ENCODE data around the gene CCDC85B. TPM values are rescaled to one million over a fixed set of nuclear protein-coding genes. Genes with fewer than 3 reads are reported as not detected.
A peak's percentile ranks its signal among the peaks of the same experiment; 100 is the strongest.

CCDC85B gene
- total RNA-seq, 4 donors from 2014 or later: 7.9 to 140 (median 23.1) TPM

DNA sequence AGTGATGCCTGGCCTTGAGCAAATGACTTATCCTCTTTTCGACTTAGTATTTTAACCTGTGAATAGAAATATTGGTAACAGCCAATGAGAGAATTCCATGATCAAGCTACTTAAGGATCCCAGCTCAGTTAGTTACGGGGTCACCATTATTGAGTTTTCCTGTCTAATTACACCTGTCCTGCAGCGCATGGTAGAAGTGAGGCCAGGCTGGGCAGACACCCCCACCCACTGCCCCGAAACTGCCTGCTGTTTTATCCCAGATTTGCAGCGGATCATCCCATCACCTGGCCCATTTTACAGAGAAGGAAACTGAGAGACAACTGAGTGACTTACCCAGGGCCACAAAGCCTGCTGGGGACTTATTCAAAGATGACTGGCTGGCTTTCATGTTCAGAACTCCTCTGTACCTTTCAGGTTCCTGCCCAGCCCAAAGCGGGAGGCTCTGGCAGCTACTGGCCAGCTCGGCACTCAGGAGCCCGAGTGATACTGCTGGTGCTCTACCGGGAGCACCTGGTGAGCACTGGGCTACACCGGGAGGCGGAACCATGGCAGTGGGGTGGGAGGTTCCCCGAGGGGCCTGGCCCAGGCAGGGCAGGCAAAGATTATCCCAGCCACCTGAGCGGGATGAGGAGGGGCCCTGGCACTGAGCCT lies 28.8 kb upstream of the CCDC85B start:
- in situ Hi-C loops (cut with MboI; ENCODE audit: low pct_ligation_motif_present in 1 of 4, low pct_unique_long_range_greater_than_20kb in 1 of 4, low sequenced_read_pairs in 3 of 4) (no loop called here), intact Hi-C loops (cut with DNase I; ENCODE audit: low total_unique reads) (no loop called here)
- H3K27ac ChIP-seq: peak overlapping the region; percentile 97 to 100 (median 100)
- TF ChIP-seq, protein P1, sequence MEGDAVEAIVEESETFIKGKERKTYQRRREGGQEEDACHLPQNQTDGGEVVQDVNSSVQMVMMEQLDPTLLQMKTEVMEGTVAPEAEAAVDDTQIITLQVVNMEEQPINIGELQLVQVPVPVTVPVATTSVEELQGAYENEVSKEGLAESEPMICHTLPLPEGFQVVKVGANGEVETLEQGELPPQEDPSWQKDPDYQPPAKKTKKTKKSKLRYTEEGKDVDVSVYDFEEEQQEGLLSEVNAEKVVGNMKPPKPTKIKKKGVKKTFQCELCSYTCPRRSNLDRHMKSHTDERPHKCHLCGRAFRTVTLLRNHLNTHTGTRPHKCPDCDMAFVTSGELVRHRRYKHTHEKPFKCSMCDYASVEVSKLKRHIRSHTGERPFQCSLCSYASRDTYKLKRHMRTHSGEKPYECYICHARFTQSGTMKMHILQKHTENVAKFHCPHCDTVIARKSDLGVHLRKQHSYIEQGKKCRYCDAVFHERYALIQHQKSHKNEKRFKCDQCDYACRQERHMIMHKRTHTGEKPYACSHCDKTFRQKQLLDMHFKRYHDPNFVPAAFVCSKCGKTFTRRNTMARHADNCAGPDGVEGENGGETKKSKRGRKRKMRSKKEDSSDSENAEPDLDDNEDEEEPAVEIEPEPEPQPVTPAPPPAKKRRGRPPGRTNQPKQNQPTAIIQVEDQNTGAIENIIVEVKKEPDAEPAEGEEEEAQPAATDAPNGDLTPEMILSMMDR (IDR thresholded peaks at IDR 0.05): no peak
- TF ChIP-seq POLR2A (IDR thresholded peaks at IDR 0.05) (no peak), EP300 (IDR thresholded peaks at IDR 0.05; ENCODE audit: low read depth) (no peak), POLR2AphosphoS5 (IDR thresholded peaks at IDR 0.05) (no peak)
- H3K36me3 ChIP-seq: peaks cover 0 to 24% (median 10%) of the 10 kb centered on the region in 4 donors
- H3K4me1 ChIP-seq: peaks cover 17 to 34% (median 24%) of the 10 kb centered on the region in 4 donors
- peak; percentile 6 for DNase-seq
- no peaks in the 10 kb centered on the region for H3K27me3 ChIP-seq
- WGBS, 2 donors (ENCODE audit: low coverage in 1 of 2): 60 to 75% methylated on average over 1 to 13 of the region's 13 CpGs
- no peaks in the 10 kb centered on the region for H3K9me3 ChIP-seq
- peak overlapping the region in 3 of 4 donors; percentile 84 to 97 (median 93) for H3K4me3 ChIP-seq

DNA sequence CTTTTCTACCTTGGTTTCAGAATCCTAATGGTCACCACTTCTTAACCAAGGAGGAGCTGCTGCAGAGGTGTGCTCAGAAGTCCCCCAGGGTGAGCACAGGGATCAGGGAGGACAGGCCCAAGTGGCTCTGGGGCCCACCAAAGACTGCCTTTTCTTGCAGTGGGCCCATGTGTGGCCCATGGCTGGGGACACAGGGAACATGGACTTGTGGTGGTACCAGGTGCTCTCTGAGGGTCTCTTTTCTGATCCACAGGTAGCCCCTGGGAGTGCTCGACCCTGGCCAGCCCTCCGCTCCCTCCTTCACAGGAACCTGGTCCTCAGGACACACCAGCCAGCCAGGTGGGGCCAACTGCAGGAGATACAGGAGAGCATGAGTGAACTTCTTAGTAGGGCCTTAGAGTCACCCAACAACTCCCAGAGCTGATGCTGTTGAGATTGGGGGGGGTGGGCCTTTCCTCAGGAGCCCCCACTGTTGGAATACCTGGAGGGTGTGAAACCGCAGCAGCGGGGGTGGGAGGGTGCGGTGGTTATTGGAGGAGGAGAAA lies 28.2 kb upstream of the CCDC85B start:
- WGBS, 2 donors (ENCODE audit: low coverage in 1 of 2): 80 to 83% methylated on average over 1 to 5 of the region's 5 CpGs
- in situ Hi-C loops (cut with MboI; ENCODE audit: low pct_ligation_motif_present in 1 of 4, low pct_unique_long_range_greater_than_20kb in 1 of 4, low sequenced_read_pairs in 3 of 4) (no loop called here), intact Hi-C loops (cut with DNase I; ENCODE audit: low total_unique reads) (no loop called here)
- Histone ChIP-seq H3K27ac (peak overlapping the region; percentile 97 to 100 (median 100)), H3K4me3 (no peak overlapping the region), H3K36me3 (peaks cover 0 to 24% (median 10%) of the 10 kb centered on the region in 4 donors), H3K4me1 (peaks cover 17 to 32% (median 24%) of the 10 kb centered on the region in 4 donors), H3K27me3 (no peaks in the 10 kb centered on the region), H3K9me3 (no peaks in the 10 kb centered on the region)
- DNase-seq: no peak
- TF ChIP-seq EP300 (IDR thresholded peaks at IDR 0.05; ENCODE audit: low read depth): no peak
- TF ChIP-seq, protein P1 (IDR thresholded peaks at IDR 0.05): no peak
- TF ChIP-seq POLR2AphosphoS5 (IDR thresholded peaks at IDR 0.05): no peak
- no peak for TF ChIP-seq POLR2A (IDR thresholded peaks at IDR 0.05)

DNA sequence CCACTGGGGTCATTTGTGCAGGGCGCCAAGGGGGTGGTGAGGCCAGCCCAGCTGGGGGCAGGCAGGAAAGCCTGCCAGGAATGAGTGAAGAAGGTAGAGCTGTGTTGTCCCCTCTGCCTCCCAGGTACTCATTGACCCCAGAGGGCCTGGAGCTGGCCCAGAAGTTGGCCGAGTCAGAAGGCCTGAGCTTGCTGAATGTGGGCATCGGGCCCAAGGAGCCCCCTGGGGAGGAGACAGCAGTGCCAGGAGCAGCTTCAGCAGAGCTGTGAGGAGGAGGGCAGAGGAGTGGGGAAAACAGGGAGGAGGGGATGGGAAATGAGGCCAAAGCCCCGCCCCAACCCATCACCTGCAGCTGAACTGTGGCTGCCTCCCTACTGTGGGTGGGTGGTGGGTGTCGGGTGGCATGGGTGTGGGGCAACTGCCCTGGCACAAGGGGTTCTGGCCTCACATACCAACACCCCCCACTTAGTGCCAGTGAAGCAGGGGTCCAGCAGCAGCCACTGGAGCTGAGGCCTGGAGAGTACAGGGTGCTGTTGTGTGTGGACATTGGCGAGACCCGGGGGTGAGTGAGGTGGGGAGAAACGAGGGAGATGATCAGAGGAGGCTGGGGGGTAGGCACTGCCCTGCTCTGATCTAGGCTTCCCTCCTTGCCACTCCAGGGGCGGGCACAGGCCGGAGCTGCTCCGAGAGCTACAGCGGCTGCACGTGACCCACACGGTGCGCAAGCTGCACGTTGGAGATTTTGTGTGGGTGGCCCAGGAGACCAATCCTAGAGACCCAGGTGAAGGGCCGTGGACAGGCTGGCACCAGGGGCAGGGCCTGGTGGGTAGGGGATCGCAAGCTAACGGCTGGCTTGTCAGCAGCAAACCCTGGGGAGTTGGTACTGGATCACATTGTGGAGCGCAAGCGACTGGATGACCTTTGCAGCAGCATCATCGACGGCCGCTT lies 27.3 kb upstream of the CCDC85B start:
- Histone ChIP-seq H3K9me3 (no peaks in the 10 kb centered on the region), H3K4me1 (peaks cover 17 to 32% (median 24%) of the 10 kb centered on the region in 4 donors), H3K27ac (no peak overlapping the region), H3K4me3 (no peak overlapping the region), H3K27me3 (no peaks in the 10 kb centered on the region), H3K36me3 (peaks cover 0 to 24% (median 10%) of the 10 kb centered on the region in 4 donors)
- DNase-seq: no peak
- WGBS, 2 donors (ENCODE audit: low coverage in 1 of 2): 90% methylated on average over 24 of the region's 24 CpGs; no CpG with 5 or more reads in 1 of the 2 donors
- in situ Hi-C loops (cut with MboI; ENCODE audit: low pct_ligation_motif_present in 1 of 4, low pct_unique_long_range_greater_than_20kb in 1 of 4, low sequenced_read_pairs in 3 of 4): no loop called here
- TF ChIP-seq POLR2AphosphoS5 (IDR thresholded peaks at IDR 0.05): no peak
- TF ChIP-seq, protein P1 (IDR thresholded peaks at IDR 0.05): no peak
- TF ChIP-seq POLR2A (IDR thresholded peaks at IDR 0.05): no peak
- TF ChIP-seq EP300 (IDR thresholded peaks at IDR 0.05; ENCODE audit: low read depth): no peak
- intact Hi-C loops (cut with DNase I; ENCODE audit: low total_unique reads): no loop called here
